GM19438 (cell line): ENCODE results near the gene ZFAND3.

ENCODE experiments used
- ATAC-seq: cut with Tn5 transposase; IDR thresholded peaks from one replicate; pipeline ENCODE4 v1.9.1; 2021; ENCODE audit warnings: low read depth; ENCODE audit not compliant: unreplicated experiment

ZFAND3 gene

DNA sequence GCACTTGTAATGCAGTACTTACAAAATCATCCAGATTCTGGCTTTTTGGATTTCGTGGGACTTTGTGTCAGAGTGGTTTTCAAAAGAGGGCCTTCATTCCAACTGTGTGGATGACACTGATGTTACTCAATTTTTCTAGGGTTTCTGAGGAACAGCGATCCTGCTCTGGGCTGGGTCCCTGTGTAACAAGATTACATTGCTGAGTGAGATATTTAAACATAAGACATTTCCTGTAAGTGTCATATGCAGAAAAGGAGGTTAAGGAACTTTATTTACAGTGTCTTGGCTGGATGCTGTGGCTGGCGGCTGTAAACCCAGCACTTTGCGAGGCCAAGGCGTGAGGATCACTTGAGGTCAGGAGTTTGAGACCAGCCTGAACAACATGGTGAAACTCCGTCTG lies 6.7 kb downstream of the ZFAND3 start:
- ATAC-seq: no peak

DNA sequence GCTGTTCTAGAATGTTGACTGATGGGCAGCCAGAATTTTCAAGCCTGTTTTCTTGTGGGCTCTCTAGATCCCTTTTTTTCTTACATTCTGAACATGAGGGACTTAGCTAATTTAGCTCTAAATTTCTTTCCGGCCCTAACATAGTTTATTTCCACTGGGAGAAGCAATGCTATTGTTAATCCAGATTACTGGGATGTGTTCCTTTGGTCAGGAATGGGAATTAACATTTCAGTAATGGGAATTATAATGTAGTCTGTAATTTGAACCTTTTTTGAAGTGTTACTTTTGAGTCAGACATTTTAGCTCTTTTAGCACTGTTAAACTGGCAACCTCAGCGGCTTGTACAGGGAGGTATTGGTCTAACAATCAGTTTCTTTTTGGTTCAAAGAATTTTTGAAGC lies 7.5 kb downstream of the ZFAND3 start:
- no peak for ATAC-seq

DNA sequence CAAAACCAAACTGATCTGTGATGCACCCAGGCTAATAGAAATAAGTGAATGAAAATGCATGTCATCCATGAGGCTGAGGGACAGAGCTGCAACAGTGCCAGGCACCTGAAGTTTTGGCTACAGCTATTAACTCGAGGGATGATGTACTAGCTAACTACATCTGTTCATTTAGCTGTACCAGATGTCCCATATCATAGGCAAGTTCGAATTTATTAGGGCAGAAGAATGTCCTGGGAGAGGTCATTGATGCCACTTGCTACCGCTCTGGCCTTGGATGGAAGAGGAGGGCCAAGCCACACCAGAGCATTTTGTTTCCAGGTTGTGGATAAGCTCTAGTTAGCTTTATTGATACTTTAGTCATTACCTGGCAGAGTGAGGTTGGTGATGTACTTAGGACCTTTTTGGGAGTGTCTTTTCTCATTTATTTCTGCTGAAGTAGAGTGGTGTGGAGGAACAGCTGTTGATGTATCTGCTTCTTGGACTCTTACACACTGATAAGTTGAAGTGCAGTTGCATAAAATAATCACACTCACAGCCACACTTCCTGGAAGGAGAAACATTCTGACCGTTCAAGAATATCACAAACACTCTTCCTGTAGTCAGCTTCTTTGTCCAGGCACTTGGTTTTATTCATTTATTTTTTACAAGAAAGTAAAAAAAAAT lies 8.2 kb downstream of the ZFAND3 start:
- ATAC-seq: no peak

DNA sequence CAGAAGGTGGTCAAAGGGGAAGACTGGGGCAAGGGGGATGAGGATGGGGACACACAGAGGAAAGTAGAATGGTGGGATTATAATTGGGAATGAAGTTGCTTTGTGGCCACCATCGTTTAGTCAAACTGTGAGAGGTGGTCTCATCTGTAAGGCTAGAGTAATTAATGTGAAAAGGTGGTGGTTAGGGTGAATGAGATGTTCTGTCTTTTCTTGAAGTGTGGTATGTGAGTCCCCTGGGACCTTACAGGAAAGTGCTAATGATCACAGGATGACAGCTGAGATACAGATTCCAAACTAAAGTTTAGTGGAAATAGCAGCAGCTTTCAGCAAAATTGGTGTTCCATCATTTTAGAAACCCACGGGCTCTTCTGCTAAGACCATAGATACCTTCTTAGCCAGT lies 10.7 kb downstream of the ZFAND3 start:
- ATAC-seq: no peak

DNA sequence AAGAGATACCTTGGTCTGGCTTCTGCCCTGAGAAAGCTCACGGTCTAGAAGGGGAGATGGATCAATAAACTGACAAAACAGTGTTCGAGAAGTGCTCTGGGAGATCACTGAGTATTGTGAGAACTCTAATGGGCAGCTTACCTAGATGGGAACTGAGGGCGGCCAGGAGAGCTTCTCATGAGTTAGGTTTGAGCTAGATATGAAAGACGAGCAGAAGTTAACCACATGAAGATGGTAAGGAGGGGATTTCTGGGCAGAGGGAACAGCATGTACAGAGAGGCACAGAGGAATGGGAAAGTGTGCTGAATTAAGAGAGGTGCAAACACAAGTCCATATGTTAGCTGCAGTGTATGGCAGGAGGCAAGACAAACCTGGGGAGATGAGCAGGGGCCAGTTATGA lies 11.9 kb downstream of the ZFAND3 start:
- ATAC-seq: no peak

DNA sequence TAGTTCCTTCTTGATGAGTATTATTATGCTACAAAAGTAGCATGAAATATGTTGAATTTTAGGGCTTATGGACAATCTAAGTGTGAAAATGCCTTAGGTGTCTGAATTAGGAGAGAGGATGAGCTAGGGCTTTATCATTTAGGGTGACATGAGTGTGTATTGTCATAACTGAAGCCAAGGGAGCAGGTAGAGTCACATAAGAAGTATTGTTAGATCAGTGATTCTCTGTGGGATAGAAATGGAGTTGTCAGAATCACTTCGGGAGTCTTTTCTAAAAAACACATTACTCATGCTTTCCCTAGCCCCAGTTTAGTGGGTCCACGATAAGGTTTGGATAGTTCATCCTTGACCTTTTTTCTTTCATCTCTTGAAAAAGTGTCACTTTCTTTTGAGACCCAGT lies 16.4 kb downstream of the ZFAND3 start:
- no peak for ATAC-seq

DNA sequence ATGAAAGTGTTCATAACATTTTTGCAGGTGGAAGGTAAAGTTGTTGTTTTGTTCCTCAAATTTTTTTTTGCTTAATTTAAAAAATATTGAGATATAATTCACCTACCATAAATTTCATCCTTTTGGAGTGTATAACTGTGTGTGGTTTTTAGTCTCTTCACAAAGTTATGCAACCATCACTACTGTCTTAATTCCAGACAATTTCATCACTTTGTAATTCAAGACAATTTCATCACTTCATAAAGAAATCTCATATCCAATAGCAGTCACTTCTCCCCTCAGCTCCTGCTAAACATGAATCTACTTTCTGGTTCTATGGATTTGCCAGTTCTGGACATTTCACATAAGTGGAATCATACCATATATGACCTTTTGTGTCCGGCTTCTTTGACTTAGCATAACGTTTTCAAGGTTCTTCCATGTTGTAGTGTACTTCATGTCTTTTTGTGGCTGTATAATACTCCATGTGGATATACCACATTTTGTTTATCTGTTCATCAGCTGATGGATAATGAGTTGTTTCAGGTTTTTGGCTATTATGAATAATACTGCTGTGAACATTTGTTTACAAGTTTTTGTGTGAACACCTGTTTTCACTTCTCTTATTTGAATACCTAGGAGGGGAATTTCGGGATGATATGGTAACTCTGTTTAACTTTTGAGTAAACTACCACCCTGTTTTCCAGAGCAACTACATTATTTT lies 18.8 kb downstream of the ZFAND3 start:
- ATAC-seq: no peak

DNA sequence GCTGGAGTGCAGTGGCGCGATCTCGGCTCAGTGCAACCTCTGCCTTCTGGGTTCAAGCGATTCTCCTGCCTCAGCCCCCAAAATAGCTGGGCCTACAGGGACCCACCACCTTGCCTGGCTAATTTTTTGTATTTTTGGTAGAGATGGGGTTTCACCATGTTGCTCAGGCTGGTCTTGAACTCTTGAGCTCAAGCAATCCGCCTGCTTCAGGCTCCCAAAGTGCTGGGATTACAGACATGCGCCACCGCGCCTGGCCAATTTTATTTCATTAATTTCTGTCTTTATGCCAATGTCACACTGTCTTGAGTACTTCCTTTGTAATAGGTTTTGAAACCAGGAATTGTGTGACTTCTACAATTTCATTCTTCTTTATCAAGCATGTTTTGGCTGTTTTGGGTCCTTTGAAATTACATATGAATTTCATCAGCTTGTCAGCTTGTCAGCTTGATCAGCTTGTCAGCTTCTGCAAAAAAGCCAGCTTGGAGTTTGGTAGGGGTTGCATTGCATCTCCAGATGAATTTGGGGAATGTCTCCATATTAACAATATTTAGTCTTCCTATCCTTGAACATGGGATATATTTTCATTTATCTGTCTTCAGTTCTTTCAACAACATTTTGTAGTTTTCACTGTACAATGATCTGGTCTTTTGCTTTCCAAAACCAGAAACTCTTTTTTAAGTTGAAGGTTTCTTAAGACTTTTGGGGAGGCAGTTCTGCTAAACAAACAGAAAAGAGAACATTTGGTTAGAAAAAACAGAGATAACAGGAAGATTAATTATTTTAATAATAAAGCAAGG lies 20.8 kb downstream of the ZFAND3 start:
- ATAC-seq: no peak

DNA sequence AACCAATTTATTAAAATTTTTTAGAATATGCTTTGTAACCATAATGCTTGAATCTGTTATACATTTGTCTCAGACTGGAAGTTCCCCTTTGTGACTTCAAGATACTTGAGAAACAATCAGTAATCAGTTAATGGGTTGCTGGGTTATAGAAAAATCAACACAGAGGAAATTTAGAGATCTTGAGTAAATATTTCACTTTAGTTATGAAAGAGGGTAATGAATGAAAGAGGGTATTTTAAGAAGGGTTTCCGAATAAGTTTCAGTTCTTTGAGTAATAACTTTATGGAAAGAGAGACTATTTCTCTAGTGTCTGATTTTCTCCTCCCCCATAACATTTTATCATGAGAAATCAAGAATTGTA lies 21.4 kb downstream of the ZFAND3 start:
- ATAC-seq: no peak

DNA sequence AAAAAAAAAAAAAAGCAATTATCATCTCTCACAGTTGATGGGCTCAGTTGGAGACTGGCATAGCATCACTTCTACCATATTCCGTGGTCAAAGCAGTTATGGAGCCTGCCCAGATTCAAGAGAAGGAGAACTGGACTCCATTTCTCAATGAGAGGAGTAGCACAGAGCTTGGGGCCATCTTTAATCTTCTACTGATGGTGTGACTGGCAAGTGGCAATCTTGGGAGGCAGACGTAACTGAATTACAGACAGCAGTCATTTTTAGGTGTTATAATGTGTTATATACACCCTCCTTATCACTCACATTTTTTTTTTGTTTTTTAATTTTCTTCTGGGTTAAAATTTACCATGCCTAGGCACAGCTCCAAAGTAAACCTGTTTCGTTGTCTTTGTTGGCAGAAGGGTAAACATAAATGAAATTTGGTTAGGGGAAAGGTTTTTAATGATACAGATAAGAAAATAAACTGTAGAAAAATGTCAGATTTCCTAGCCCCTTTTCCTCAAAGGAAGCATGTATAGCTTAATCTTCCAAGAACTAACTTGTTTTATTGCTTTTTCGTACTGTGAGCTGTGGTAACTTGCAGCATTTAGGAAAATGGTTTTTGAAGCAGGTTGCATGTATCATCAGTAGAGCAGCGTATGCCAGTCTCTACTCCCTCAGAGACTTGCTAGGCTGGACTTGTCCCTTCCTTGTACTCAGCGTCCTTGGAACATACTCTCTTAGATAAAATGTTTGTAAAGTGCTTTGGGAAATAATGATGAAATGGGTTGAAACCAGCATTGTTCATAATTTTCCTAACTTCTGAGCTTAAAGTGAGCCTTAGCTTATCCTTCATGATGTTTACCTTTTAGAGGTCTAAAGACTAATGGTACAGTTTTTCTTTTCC lies 25.7 kb downstream of the ZFAND3 start:
- no peak for ATAC-seq

DNA sequence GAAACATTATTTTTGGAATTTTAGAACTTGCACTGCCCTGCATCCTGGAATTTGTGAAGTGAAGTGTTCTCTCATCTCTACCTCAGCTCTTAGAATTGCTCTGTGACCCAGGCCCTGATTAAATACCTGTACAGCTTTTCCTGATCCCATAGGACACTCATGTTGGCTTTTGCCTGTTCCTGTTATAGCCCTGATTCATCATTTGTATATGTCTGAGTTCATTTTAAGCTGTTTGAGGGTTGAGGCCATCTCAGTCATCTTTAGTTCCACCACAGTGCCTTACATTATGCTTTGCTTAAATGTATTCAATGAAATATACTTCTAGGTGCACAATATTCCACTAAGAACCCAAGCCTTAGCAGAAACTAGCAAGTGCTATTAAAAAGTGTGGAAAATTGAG lies 26.4 kb downstream of the ZFAND3 start:
- no peak for ATAC-seq

DNA sequence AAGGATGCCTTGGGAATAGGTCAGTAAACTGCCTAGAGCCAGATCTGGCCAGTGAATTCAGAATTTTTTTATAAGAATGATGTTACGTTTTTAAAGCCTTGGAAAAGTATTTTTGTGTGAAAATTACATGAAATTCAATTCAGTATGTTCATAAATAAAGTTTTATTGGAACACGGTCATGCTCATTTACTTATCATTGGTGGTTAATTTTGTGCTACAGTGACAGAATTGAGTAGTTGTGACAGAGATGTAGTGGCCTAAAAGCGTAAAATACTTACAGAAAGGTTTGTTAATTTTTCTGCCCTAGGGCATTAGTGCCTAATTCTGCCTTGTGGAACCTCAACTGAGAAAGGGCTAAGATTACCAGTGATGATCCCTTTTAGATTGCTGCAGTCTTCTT lies 28.2 kb downstream of the ZFAND3 start:
- no peak for ATAC-seq

DNA sequence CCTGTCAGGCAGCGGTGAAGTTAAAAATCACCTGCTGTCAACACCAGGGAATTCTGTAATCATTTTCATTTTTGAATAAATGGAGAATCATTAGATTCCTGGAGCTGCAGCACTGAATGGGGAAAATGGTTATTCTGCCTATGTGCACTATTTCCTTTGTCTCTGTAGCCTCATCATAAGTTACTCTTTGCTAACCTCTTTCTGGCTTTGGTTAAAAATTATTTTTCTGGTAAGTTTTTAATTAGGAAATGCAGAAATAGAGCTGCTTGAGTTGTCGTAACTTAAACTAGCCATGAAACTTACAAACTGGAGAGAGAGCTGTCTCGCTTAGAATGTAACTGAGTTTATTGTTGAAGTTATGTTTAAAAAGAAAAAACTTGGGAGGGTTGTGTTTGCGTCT lies 28.8 kb downstream of the ZFAND3 start:
- ATAC-seq: no peak

DNA sequence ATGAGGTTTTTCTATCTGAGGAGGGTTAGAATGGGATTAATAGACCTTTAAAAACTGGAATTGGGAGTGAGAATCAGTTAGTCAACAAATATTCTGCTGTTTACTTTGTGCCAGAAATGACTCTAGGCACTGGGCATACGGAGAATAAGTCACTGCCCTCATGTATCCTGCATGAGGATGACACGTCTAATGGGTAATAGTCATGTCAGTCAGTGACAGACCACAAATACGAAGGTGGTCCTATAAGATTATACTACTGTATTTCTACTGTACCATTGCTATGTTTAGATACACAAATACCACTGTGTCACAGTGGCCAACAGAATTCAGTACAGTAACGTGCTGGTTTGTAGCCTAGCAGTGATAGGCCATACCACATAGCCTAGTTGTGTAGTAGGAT lies 30.7 kb downstream of the ZFAND3 start:
- ATAC-seq: no peak

DNA sequence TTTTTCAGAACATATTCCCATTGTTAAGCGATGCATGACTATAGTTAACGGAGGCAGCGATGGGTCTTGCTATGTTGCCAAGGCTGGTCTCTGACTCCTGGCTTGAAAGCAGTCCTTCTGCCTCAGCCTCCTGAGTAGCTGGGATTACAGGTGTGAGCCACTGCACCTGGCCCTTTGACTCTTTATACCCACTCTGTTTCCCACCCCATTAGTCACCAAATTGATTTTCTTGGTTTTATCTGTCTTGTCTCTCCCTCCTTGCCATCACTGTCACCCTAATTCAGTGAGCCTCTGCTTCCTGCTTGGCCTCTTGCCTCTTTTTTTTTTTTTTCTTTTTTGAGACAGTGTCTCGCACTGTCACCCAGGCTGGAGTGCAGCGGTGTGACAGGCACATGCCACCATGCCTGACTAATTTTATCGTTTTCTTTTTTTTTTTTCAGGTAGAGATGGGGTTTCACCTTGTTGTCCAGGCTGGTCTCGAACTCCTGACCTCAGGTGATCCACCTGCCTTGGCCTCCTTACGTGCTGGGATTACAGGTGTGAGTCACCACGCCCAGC lies 31.3 kb downstream of the ZFAND3 start:
- ATAC-seq: no peak

DNA sequence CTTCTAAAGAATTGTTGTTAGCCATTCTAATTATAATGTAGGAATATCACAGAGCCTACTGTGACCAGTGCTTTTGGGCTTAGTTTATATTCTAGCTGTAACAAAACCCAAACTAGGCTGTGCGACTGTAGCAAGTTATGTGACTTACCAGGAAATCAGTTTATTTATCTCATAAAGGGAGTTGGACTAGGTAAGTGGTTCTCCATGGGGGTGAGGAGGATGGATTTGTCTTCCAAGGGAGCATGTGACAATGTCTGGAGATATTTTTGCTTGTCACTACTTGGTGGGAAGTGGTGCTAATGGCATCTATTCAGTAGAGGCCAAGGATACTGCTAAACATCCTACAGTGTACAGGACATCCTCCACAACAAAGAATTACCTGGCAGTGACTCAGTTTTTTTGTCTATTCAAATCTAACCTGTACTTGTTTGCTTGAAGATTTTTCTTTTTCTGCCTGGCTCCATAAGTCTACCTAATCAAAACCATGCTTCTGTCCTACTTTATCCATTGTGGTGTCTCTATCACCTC lies 32.5 kb downstream of the ZFAND3 start:
- no peak for ATAC-seq

DNA sequence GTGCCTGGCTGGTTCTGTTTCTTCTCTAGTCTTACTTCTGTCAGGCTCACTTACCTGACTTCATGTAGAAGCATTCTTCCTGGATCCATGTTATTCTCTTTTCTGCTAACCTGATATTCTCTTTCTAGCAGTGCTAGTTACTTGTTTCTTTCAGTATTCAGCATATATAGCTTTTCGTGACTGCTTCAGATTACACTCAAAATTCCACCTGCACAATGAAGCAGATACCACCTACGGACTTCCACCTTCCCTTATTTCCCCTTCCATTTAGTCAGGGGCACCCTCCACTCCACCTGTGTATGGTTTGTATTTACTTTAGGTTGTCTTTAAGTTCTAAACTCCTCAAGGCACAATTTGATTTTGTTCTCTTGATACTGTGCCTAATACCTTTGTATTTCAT lies 36.8 kb downstream of the ZFAND3 start:
- ATAC-seq: no peak

DNA sequence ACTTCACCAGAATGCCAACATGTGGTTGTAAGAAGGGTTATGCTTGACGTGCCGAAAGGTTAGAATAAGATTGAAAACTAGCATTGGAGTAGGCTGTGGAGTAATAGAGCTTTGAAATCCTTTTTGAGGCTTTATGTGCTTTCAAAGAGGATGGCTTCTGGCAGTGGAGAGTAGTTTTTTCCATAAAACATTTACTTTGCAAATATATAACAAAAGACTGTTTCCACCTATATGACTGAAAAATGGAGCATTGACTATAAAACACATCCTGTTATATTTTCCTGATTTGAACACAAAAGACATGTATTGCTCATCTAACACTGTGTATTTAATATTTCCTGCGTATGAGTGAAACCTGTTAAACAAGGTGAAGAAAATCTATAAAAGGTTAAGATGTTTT lies 38.8 kb downstream of the ZFAND3 start:
- ATAC-seq: no peak

DNA sequence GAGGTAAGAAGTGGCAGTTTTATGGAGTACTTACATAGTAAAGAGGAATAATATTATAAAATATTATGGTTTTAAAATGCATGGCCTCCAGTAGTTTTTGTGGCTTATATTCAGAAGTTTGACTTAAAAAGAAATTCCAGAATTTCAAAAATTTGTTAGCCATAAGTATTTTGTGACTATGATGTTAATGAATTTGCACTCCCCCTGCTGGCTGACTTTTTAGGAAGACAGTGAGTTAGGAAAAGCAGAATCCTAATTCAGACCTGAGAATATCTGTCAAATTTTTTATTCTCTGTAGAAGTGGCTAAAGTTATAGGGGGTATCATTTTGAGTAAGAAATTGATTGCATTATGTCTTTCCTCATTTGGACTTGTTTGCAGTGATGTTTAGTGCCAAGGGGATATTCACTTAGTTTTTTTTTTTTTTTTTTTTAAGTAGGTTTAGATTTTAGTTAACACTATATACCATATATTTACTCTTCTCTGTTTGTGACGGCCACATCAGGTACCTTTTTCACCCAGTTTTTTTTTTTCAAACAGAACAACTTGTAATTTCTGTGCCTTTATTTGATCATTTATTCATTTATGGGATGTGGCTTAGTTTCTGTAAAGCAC lies 40.8 kb downstream of the ZFAND3 start:
- no peak for ATAC-seq

DNA sequence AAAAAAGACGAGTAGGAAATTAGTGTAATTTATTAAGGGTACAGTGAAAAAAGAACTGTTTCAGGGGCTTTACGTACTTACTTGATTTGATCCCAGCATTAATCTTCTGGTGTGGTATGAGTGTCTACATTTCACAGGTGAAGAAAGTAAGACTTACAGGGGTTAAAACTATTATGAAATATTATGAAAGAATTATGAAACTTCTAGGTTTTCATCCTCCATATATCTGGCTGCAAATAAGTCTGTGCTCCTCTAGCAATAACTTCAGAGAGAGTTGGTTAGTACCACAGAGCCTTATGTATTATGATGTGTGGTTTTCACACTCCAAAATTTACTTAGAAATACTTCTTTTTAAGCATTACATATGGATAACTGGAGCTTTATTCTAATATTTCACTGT lies 41.9 kb downstream of the ZFAND3 start:
- ATAC-seq: no peak
